GM21723 (cell line): Measurements from ENCODE around the gene BIRC7.

Experiments used
- ATAC-seq: cut with Tn5 transposase; IDR thresholded peaks from one replicate; pipeline ENCODE4 v1.9.1; 2021; ENCODE audit warnings: mild to moderate bottlenecking, moderate library complexity; ENCODE audit not compliant: unreplicated experiment

Gene BIRC7

DNA sequence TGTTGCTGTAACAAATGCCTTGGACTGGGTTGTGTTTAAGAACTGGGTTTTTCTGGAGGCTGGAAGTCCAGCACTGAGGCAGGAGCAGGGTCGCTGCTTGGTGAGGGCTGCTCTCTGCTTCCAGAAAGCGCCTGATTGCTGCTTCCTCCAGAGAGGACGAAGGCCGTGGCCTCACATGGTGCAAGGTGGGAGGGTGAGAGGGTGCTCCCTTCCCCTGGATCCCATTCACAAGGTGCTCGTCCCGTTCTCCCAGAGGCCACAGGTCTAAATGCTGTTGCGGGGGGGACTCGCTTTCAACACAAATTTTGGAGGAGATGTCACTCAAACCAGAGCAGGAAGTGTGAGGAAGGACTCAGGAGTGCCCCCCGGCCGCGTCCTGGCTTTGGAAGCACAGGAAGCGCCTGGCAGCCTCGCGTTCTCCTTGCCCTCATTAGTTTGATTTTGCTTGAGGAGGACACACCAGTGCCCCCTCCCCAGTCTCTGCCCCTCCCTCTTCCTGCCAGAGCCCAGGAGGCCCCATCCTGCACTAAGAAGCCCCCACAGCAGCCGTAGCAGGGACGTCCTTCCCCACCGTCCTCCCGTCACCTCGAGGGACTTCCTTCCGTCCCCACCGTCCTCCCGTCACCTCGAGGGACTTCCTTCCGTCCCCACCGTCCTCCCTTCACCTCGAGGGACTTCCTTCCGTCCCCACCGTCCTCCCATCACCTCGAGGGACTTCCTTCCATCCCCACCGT is 26.3 kb downstream of the BIRC7 start:
- no peak for ATAC-seq

GRCh38 chr20:63262836-63263235 is 27.1 kb downstream of the BIRC7 start:
- no peak for ATAC-seq

- ATAC-seq: no peak
These were observed 28.3 kb downstream of the BIRC7 start for GRCh38 chr20:63264000-63264399.

DNA sequence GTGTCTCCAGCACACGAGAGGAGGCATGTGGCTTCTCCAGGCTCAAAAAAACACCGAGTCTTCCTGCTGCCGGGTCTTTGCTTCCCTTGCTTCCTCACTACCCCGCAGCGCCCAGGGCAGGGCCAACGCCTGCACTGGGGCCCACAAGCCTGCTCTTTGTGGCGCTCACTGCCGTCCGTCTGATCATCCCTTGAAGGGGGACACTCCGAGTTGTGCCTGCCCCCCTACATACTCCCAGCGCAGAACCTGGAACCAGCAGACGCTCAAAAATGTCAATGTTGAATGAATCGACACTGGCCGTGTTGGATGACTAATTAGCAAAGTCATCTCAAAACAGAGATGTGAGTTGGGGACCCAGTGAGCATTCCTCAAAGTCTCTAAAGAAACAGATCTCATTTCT is 28.8 kb downstream of the BIRC7 start:
- no peak for ATAC-seq

DNA sequence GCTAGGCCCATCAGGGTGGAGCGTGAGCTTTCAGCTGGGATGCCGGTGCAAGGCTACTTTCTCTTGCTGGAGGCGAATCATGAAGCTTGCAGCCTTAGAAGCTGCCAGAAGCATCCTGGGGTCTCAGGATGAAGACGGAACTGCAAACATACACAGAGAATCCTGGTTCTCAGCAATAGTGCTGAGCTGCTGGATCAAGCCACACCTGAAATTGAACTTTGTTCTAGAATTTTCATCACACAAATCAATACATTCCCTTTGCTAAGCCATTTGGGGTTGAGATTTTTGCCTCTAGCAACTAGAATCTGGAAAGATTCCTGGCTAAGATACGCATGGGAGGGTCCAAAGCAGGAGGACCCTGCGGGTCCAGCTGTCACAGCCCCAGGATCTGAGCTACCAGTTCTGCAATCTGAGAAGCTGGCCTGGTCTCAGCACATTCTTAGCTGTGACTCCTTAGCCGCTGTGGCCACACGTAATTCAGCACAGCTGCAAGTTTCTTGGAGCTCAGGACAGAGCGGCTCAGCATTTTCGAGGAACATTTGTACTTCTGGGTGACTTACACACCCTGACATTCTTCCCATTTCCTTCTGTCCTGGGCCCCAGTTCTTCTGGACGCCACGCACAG is 30.3 kb downstream of the BIRC7 start:
- no peak for ATAC-seq

DNA sequence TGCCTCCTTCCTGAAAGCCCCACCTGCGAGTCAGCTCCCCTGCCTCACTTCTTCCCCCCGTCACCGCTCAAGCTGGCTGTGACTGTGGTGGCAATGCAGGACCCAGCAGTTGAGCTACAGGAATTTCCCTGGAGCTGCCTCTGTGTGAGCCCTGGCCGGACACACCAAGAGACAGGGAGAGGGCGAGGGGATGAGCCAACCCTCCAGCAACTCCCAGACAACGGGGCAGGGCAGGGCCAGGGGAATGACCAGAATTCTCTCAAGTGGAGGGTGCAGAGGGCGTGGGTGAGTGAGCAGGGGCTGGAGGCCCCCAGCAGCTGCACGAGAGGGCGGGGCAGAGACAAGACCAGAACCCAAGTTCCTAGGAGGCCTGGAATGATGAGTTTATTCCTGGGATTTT is 32.0 kb downstream of the BIRC7 start:
- no peak for ATAC-seq

DNA sequence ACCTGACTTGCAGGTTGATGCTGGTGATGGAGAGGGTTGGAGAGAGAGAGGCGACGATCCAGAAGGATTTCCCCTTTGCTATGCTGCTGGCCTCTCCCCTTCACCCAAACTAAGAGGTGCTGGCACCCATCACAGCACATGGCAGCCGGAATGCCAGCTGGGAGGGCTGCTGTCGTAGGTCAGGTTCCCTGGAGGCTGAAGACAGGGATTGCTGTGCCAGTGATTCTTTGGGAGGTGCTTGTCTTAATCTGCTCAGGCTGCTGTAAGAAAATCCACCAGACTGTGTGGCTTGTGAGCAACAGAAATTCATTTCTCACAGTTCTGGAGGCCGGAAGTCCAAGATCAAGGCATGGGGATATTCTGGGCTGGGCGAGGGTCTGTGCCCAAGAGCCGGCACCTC is 32.6 kb downstream of the BIRC7 start:
- no peak for ATAC-seq

- no peak for ATAC-seq
These were observed 33.1 kb downstream of the BIRC7 start for GRCh38 chr20:63268671-63269439.

DNA sequence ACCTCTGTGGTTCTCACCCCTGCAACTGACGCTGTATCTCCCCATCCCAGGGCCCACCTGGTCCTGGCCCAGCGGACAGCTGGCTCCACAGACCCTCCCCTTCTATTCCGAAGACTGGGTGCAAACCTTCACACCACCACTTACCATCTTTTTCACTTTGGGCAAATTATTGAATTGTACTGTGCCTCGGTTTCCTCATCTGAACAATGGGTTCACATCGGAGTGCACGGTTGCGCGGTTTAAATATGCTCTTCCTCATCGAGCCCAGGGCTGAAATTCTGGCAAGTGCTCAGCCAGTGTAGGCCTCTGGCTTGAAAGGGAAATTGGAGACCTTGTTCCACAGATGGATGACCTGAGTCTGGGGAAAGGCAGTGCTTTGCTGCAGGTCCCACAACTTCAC is 34.0 kb downstream of the BIRC7 start:
- ATAC-seq: no peak

- ATAC-seq: no peak
These were observed 35.1 kb downstream of the BIRC7 start for GRCh38 chr20:63270606-63271325.

DNA sequence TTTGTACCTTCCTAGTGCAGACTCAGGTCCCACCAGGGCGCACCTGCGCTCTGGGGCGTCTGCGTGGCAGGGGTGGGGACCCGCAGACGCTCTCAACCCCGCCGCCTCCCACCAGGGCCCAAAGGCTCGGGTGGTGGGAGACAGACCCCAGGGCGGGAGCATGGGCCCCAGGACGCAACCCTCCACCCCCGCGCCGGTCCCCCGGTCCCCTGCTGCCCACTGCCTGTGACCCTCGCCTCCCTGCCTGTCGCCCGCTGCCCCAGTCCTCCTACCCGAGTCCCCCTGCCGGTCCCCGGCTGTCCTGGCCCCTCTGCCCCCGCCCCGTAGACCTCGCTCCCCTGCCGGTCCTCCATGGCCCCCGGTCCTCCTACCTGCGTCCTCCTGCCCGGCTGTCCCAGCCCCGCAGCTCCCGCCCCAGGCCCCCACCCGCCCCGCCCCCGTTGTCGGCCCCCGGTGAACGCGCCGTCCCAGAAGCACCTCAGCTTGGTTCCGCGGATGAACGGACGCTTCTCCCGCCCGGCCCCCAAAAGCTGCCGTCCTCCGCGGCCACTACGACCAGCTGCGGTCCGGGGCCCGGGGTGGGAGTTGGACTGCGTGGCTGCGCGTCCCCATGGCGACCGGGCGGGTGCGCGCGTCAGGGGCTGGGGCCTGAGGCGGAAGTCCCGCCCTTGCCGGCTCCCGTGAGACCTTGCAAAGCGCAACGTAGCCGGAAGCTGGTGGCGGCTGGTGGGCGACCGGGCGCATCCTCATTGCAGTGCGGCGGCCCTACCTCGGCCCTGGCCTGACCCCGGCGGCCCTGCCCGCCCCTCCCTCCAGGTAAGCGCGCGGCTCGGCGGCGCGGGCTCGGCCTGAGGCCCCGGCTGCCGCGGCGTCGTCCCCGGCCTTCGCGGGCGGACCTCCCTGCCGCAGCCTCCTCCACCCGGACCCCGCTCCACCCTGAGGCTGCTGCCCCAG is 36.7 kb downstream of the BIRC7 start, which contains the start of gene ARFGAP1:
Gene ARFGAP1 (plus strand): TSS at position 709 of the 954 bp plus-strand sequence. CDS start 2,768 bp downstream, outside the sequence.
- peak; percentile 90 for ATAC-seq

- no peak for ATAC-seq
These were observed 37.4 kb downstream of the BIRC7 start for GRCh38 chr20:63273059-63273579.

- no peak for ATAC-seq
These were observed 38.1 kb downstream of the BIRC7 start for GRCh38 chr20:63273635-63274380.

- no peak for ATAC-seq
These were observed 38.9 kb downstream of the BIRC7 start for GRCh38 chr20:63274381-63275228.

GRCh38 chr20:63275825-63276224 is 40.1 kb downstream of the BIRC7 start:
- no peak for ATAC-seq

DNA sequence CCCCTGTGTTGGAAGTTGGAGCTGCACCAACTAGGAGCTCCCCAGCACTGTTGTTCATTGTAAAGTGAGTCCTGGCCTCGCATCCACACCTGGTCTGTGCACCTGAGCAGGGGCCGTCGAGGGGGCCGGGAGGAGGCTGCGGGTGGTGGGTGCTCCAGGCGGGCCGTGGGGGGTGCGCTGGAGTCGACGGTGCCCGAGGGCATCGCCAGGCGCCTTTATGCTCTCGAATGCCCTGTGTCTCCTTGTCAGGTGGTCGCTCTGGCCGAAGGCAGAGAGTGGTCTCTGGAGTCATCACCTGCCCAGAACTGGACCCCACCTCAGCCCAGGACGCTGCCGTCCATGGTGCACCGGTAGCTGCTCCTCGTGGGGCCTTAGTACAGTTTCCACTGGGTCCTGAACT is 41.3 kb downstream of the BIRC7 start:
- no peak for ATAC-seq

- no peak for ATAC-seq
These were observed 42.0 kb downstream of the BIRC7 start for GRCh38 chr20:63277466-63278272.
